GM12891 (cell line): ENCODE results near the gene ARTN.

Experiments used
- DNase-seq: peaks from one replicate; pipeline ENCODE4 v3.0.0; 2011; ENCODE audit warnings: low spot score; ENCODE audit not compliant: insufficient read length
- FAIRE-seq: peaks from 2 replicates; lab custom pipeline; 2011; peaks lifted over from hg19 to GRCh38; lab: Jason Lieb, UNC
- PAX5 ChIP-seq: IDR thresholded peaks from 2 replicates; pipeline ENCODE4 v1.6.1; 2011; ENCODE audit warnings: low read length, moderate library complexity, mild to moderate bottlenecking; ENCODE audit not compliant: insufficient read depth, severe bottlenecking
- POLR2A ChIP-seq: IDR thresholded peaks from 2 replicates; pipeline ENCODE4 v1.6.1; 2011; ENCODE audit warnings: low read depth, low read length, control low read depth
- POLR2AphosphoS5 ChIP-seq: IDR thresholded peaks from 2 replicates; pipeline ENCODE4 v1.6.1; 2011; ENCODE audit warnings: low read depth, low read length, control low read depth
- POU2F2 ChIP-seq: IDR thresholded peaks from 2 replicates; pipeline ENCODE4 v1.6.1; 2011; ENCODE audit warnings: low read depth, mild to moderate bottlenecking, control low read depth, low read length, moderate library complexity
- SPI1 ChIP-seq: IDR thresholded peaks from 2 replicates; pipeline ENCODE4 v1.6.1; 2011; ENCODE audit warnings: low read depth, low read length, control low read depth
- TAF1 ChIP-seq: IDR thresholded peaks from 2 replicates; pipeline ENCODE4 v1.6.1; 2011; ENCODE audit warnings: low read depth, low read length, control low read depth

The ARTN gene

DNA sequence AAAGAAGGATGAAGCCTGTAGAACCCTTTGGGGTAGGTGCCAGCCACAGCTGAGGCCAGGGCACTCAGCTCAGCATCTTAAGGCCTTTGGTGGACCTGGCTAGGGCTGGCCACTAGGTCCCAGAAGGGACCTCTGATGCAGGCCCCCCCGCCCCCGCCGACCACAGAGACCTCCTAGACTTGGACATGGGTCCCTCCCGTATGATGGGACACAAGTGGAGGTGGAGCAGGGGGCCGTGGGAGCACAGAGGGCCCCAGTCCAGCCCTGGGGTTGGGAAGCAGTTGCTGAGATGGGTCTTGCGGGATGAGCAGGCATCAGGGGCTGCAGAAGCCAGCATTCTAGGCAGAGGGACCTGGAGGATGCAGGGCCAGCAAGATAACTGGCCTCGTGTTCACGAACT is 48.6 kb downstream of the ARTN start:
- FAIRE-seq (no peak), DNase-seq (no peak)
- TF ChIP-seq POU2F2 = no peak
- TF ChIP-seq SPI1 = no peak
- no peak for TF ChIP-seq PAX5
- no peak for TF ChIP-seq POLR2A
- no peak for TF ChIP-seq TAF1
- TF ChIP-seq POLR2AphosphoS5 = no peak

DNA sequence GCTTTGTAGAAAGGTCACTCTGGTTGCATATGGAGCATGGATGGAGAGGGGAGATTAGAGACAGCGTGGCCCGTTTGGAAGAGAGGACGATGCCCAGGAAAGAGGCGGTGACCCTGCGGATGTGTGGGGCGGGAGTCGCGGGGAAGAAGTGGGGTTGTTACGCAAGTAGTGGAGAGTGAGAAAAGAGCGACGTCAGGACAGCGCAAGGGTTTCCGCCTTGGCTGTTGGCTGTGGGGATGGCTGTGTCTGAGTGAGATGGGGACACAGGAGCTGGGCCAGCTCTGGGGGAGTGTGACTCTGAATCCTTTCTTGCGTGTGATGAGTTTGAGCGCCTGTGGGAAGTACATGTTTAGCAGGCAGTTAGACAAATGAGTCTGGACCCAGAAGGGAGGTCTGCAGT is 49.2 kb downstream of the ARTN start:
- DNase-seq (no peak), FAIRE-seq (no peak)
- TF ChIP-seq PAX5 (no peak), POLR2AphosphoS5 (no peak), POLR2A (no peak), TAF1 (no peak), SPI1 (no peak), POU2F2 (no peak)

DNA sequence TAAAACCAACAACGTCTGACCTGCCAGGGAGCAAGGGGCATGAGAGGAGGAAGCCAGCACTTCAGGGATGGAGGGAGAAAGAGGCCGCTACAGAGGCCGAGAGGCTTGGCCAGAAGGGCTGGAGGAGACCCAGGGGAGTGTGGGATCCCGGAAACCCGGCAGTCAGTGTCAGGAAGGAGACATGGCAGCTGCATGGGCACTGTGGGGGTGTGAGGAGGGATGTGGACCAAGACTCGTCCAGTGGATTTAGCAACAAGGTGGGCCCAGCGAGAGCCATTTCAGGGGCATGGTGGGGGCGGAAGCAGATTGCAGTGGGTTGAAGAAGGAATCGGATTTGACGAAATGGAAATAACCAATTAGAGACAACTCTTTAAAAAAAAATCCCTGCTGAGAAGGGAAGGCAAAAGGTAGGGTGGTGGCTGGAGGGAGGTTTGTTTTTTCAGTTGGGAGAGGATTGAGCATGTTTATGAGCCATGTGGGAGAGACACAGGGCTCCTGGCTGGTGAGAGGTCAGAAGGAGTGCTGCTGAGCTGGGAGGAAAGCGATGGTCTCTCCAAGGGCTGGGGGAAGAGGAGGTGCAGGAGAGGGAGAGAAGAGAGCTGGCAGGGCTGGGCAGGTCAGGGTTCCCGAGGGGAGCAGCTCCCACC is 49.8 kb downstream of the ARTN start:
- FAIRE-seq (no peak), DNase-seq (no peak)
- no peak for TF ChIP-seq PAX5
- no peak for TF ChIP-seq POLR2AphosphoS5
- no peak for TF ChIP-seq POLR2A
- no peak for TF ChIP-seq POU2F2
- TF ChIP-seq SPI1 = no peak
- no peak for TF ChIP-seq TAF1

DNA sequence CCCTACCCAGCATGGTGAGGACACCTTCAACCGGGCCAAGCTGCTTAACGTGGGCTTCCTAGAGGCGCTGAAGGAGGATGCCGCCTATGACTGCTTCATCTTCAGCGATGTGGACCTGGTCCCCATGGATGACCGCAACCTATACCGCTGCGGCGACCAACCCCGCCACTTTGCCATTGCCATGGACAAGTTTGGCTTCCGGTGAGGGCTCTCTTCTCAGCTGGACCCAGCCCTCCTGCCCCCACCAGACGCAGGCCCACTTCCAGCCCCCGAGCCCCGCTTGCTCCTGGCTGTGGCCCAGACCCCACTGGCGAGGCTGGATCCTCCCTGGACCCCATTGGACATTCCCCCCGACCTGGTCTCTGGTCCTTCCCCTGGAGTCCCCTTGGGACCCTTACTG is 51.3 kb downstream of the ARTN start:
- FAIRE-seq = no peak
- TF ChIP-seq SPI1 (no peak), POLR2AphosphoS5 (no peak), TAF1 (no peak)

DNA sequence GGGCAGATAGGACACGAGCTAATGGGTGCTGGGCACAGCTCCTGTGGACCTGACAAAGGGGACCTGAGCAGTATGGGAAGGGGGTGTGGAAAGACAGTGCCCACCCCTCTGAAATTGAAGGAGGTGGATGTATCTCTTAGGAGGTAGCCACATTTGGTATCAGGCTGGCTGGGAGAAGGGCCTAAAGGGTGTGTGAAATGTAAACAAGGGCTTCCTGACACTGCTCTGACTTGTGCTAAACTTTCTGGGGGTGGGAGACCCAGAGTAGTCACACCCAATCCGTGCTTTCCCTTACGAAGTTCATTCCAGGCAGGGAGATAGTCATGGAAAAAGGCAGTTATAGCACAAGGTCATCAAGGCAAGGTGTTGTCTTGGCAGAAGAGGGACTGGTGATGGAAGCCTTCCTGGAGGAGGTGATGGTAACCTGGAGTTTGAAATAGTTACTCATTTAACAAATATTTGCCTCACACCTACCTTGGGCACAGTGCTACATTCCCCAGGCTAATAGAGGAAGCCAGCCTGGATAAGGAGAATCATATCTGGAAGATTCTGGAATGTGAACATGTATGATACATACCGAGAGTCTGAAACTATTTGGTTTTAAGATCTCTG is 52.5 kb downstream of the ARTN start:
- TF ChIP-seq TAF1 (no peak), POU2F2 (no peak), POLR2A (no peak), POLR2AphosphoS5 (no peak), PAX5 (no peak), SPI1 (no peak)
- DNase-seq (no peak), FAIRE-seq (no peak)

More for the DNA sequence above, 51.3 kb downstream of the ARTN start:
- no peak for DNase-seq

DNA sequence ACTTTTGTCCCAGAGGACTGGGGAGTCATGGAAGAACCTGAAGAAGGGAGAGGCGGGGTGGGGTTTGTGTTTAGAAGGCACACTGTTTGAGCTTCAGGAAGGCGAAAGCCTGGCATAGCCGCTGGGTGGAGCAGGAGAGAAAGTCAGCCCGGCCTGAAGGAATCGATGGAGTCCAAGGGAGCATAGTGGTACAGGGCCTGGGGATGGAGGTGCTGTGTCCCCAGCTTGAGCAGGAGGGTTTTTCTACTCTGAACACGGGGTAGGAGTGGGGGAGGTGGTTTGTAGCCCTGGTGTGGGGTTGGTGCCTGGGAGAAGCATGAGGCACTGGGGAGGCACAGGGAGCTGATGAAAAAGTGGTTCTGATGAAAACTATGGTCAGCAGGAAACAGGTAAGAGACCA is 53.1 kb downstream of the ARTN start:
- TF ChIP-seq PAX5 (no peak), SPI1 (no peak), TAF1 (no peak), POLR2A (no peak), POLR2AphosphoS5 (no peak), POU2F2 (no peak)
- no peak for FAIRE-seq

More for the DNA sequence above, 53.1 kb downstream of the ARTN start:
- DNase-seq = no peak
